Transverse colon (tissue), 4 donors: ENCODE measurements around the gene SLC38A10. TPM values are rescaled to one million over a fixed set of nuclear protein-coding genes. Genes with fewer than 3 reads are reported as not detected.

Experiments
- DNase-seq: peaks from one replicate; pipeline ENCODE4 v3.0.0-alpha.2; 2019
- H3K27ac ChIP-seq, 4 donors: fragments of 200-600 bp; sonication (generic); 2 replicates each; pipeline ENCODE4 v1.5.1; 2016 to 2018; ENCODE audit warnings: inconsistent platforms in 4 of 4
- H3K27me3 ChIP-seq: fragments of 200-600 bp; sonication (generic); 2 replicates; pipeline ENCODE4 v1.5.1; 2017; ENCODE audit warnings: inconsistent platforms
- H3K36me3 ChIP-seq, 4 donors: fragments of 200-600 bp; sonication (generic); 2 replicates each; pipeline ENCODE4 v1.5.1; 2017 to 2019; ENCODE audit warnings: inconsistent platforms in 4 of 4
- H3K4me1 ChIP-seq, 4 donors: fragments of 200-600 bp; sonication (generic); 2 replicates each; pipeline ENCODE4 v1.5.1; 2017 to 2020; ENCODE audit warnings: inconsistent platforms in 4 of 4
- H3K4me3 ChIP-seq, 4 donors: fragments of 200-600 bp; sonication (generic); 1 replicate in 1 of 4; 2 replicates in 3 of 4; pipeline versions ENCODE4 v1.5.1 to v1.6.1; 2017 to 2019; ENCODE audit warnings: inconsistent platforms in 4 of 4
- H3K9me3 ChIP-seq, 2 donors: fragments of 200-600 bp; sonication (generic); 2 replicates each; pipeline ENCODE4 v1.5.1; 2017 to 2019; ENCODE audit warnings: inconsistent platforms in 2 of 2
- CTCF ChIP-seq, 5 experiments: fragments of 200-600 bp in 3 of 5; fragments of 450-650 bp in 2 of 5; sonication (generic) in 3 of 5; IDR thresholded peaks; 1 replicate in 2 of 5; 2 replicates in 3 of 5; pipeline ENCODE4 v1.5.1; 2016 to 2017; ENCODE audit warnings: antibody characterized with exemption in 5 of 5, inconsistent platforms in 3 of 5, mild to moderate bottlenecking in 2 of 5, moderate library complexity in 1 of 5
- EP300 ChIP-seq: sonication (generic); formaldehyde crosslinking; IDR thresholded peaks from one replicate; pipeline ENCODE4 v1.6.1; 2017; ENCODE audit warnings: antibody characterized with exemption, low read depth
- POLR2A ChIP-seq: fragments of 450-650 bp; IDR thresholded peaks from one replicate; pipeline ENCODE4 v1.6.1; 2016; ENCODE audit warnings: antibody characterized with exemption, mild to moderate bottlenecking, moderate library complexity
- POLR2AphosphoS5 ChIP-seq, 3 donors: sonication (generic); formaldehyde crosslinking; IDR thresholded peaks; one replicate each; pipeline ENCODE4 v1.6.1; 2016; ENCODE audit warnings: antibody characterized with exemption in 3 of 3
- WGBS, 2 donors: methylation state at CpG; one replicate each; pipeline ENCODE4 v1.1.5; 2018; ENCODE audit warnings: low coverage in 1 of 2; 5-methylcytosine and 5-hydroxymethylcytosine counted together
- in situ Hi-C, 4 donors: fragments of 200-750 bp; cut with MboI; loops; one replicate each; pipeline versions ENCODE4 v1.15.0 to v1.15.1; 2017; ENCODE audit warnings: low sequenced_read_pairs in 3 of 4, low pct_ligation_motif_present in 1 of 4, low pct_unique_long_range_greater_than_20kb in 1 of 4
- intact Hi-C: fragments of 100-400 bp; cut with DNase I; formaldehyde crosslinking; loops from one replicate; pipeline ENCODE4 v1.15.1; 2023; ENCODE audit warnings: low total_unique reads
- total RNA-seq, 4 donors: library from RNA; depleted of rRNA; stranded (reverse); fragments of >200 nt; gene quantifications; one replicate each; pipeline ENCODE4 v1.1.0, GENCODE V29; 2016

SLC38A10 gene
- total RNA-seq, 4 donors from 2014 or later, result 94.9 to 113 (median 98.9) TPM

GRCh38 chr17:81332118-81332834, 37.2 kb upstream of the SLC38A10 start:
- DNase-seq, result no peak
- Histone ChIP-seq H3K27ac (no peak overlapping the region), H3K4me1 (peaks cover 28 to 63% (median 50%) of the 10 kb centered on the region in 4 donors), H3K36me3 (no peaks in the 10 kb centered on the region), H3K27me3 (no peaks in the 10 kb centered on the region), H3K9me3 (no peaks in the 10 kb centered on the region), H3K4me3 (no peak overlapping the region)
- WGBS, 2 donors, result 67 to 78% methylated on average over 1 to 18 of the region's 18 CpGs
- intact Hi-C loops, result no loop called here
- in situ Hi-C loops, result loop anchor here in 1 of 4 donors (10.0 kb wide), 1 partner anchor 63 kb away; the partner anchor contains the start of gene BAHCC1
- TF ChIP-seq CTCF (IDR thresholded peaks at IDR 0.05) (no peak), EP300 (no peak), POLR2AphosphoS5 (IDR thresholded peaks at IDR 0.05) (no peak), POLR2A (no peak)

GRCh38 chr17:81331527-81332043, 36.5 kb upstream of the SLC38A10 start:
- H3K27me3 ChIP-seq, result no peaks in the 10 kb centered on the region
- H3K36me3 ChIP-seq, result no peaks in the 10 kb centered on the region
- intact Hi-C loops, result no loop called here
- DNase-seq, result no peak
- 87% methylated on average over 8 of the region's 17 CpGs; no CpG with 5 or more reads in 1 of the 2 donors for WGBS, 2 donors
- no peaks in the 10 kb centered on the region for H3K9me3 ChIP-seq
- in situ Hi-C loops, result loop anchor here in 1 of 4 donors (10.0 kb wide), 1 partner anchor 63 kb away; the partner anchor contains the start of gene BAHCC1
- peaks cover 24 to 56% (median 43%) of the 10 kb centered on the region in 4 donors for H3K4me1 ChIP-seq
- H3K4me3 ChIP-seq, result no peak overlapping the region
- no peak for TF ChIP-seq POLR2AphosphoS5 (IDR thresholded peaks at IDR 0.05)
- H3K27ac ChIP-seq, result no peak overlapping the region

GRCh38 chr17:81330884-81331245, 35.8 kb upstream of the SLC38A10 start:
- 49% methylated on average over 8 of the region's 10 CpGs; no CpG with 5 or more reads in 1 of the 2 donors for WGBS, 2 donors
- Histone ChIP-seq H3K27ac (peak overlapping the region in 1 of 4 donors; percentile 84), H3K4me3 (no peak overlapping the region), H3K27me3 (no peaks in the 10 kb centered on the region), H3K4me1 (peaks cover 24 to 55% (median 40%) of the 10 kb centered on the region in 4 donors), H3K9me3 (no peaks in the 10 kb centered on the region), H3K36me3 (no peaks in the 10 kb centered on the region)
- intact Hi-C loops (no loop called here), in situ Hi-C loops (loop anchor here in 1 of 4 donors (10.0 kb wide), 1 partner anchor 64 kb away; the partner anchor contains the start of gene BAHCC1)
- no peak for DNase-seq
- TF ChIP-seq CTCF (IDR thresholded peaks at IDR 0.05), result no peak
- TF ChIP-seq POLR2A, result no peak
- no peak for TF ChIP-seq POLR2AphosphoS5 (IDR thresholded peaks at IDR 0.05)
- TF ChIP-seq EP300, result no peak

GRCh38 chr17:81329927-81330883, 35.1 kb upstream of the SLC38A10 start:
- Histone ChIP-seq H3K36me3 (no peaks in the 10 kb centered on the region), H3K9me3 (no peaks in the 10 kb centered on the region), H3K27ac (peak overlapping the region; percentile 84 to 91 (median 86)), H3K27me3 (no peaks in the 10 kb centered on the region), H3K4me3 (peak overlapping the region in 1 of 4 donors; percentile 1), H3K4me1 (peaks cover 24 to 50% (median 33%) of the 10 kb centered on the region in 4 donors)
- in situ Hi-C loops (loop anchor here in 1 of 4 donors (10.0 kb wide), 1 partner anchor 65 kb away; the partner anchor contains the start of gene BAHCC1), intact Hi-C loops (no loop called here)
- DNase-seq, result peak; percentile 61
- TF ChIP-seq POLR2A, result no peak
- peak in 3 of 5 experiments; percentile 8 to 27 (median 12) for TF ChIP-seq CTCF (IDR thresholded peaks at IDR 0.05)
- no peak for TF ChIP-seq POLR2AphosphoS5 (IDR thresholded peaks at IDR 0.05)
- TF ChIP-seq EP300, result no peak
- WGBS, 2 donors, result 66% methylated on average over 20 of the region's 23 CpGs; no CpG with 5 or more reads in 1 of the 2 donors
